SK-N-SH treated with all-trans-retinoic acid at 6 μM for 48 hours (cell line): ENCODE measurements around the gene LNPK.

Experiments used
- ATAC-seq: fragments of 200-7000 bp; cut with Tn5 transposase; 3 replicates; pipeline ENCODE4 v1.9.1; 2020; ENCODE audit warnings: mild to moderate bottlenecking, moderate library complexity
- ARNTL ChIP-seq: fragments of 450-650 bp; formaldehyde crosslinking; IDR thresholded peaks from 2 replicates; pipeline ENCODE4 v1.5.0; 2020; ENCODE audit warnings: low read depth, mild to moderate bottlenecking, moderate library complexity, borderline replicate concordance
- BACH2 ChIP-seq: fragments of 250-450 bp; sonication (Bioruptor Pico); IDR thresholded peaks from 2 replicates; pipeline ENCODE4 v1.9.0; 2021; ENCODE audit warnings: mild to moderate bottlenecking, borderline replicate concordance
- CREB5 ChIP-seq: fragments of 250-450 bp; sonication (Bioruptor Pico); IDR thresholded peaks from 2 replicates; pipeline ENCODE4 v1.5.1; 2020; ENCODE audit warnings: low read depth, mild to moderate bottlenecking, moderate library complexity
- CSDC2 ChIP-seq: fragments of 250-450 bp; sonication (Bioruptor Pico); IDR thresholded peaks from 2 replicates; pipeline ENCODE4 v1.5.0; 2020; ENCODE audit warnings: mild to moderate bottlenecking, moderate library complexity
- CSRNP3 ChIP-seq: fragments of 250-450 bp; sonication (Bioruptor Pico); IDR thresholded peaks from 2 replicates; pipeline ENCODE4 v1.5.1; 2021; ENCODE audit warnings: mild to moderate bottlenecking, moderate library complexity
- ESRRG ChIP-seq: fragments of 250-450 bp; sonication (Bioruptor Pico); IDR thresholded peaks from 2 replicates; pipeline ENCODE4 v1.6.1; 2021; ENCODE audit warnings: mild to moderate bottlenecking
- GLIS3 ChIP-seq: fragments of 250-450 bp; sonication (Bioruptor Pico); IDR thresholded peaks from 2 replicates; pipeline ENCODE4 v1.5.0; 2020; ENCODE audit warnings: mild to moderate bottlenecking, moderate library complexity
- OSR1 ChIP-seq: fragments of 250-450 bp; sonication (Bioruptor Pico); IDR thresholded peaks from 2 replicates; pipeline ENCODE4 v1.8.0; 2022; ENCODE audit warnings: moderate library complexity, mild to moderate bottlenecking, inconsistent platforms
- PATZ1 ChIP-seq: fragments of 250-450 bp; sonication (Bioruptor Pico); IDR thresholded peaks from 2 replicates; pipeline ENCODE4 v1.8.0; 2020; ENCODE audit warnings: mild to moderate bottlenecking, moderate library complexity, borderline replicate concordance
- POU6F1 ChIP-seq: fragments of 250-450 bp; sonication (Bioruptor Pico); IDR thresholded peaks from 2 replicates; pipeline ENCODE4 v1.8.0; 2021; ENCODE audit warnings: low read depth, mild to moderate bottlenecking, moderate library complexity, borderline replicate concordance
- PPARA ChIP-seq: fragments of 250-450 bp; sonication (Bioruptor Pico); IDR thresholded peaks from 2 replicates; pipeline ENCODE4 v1.5.0; 2020; ENCODE audit warnings: mild to moderate bottlenecking, borderline replicate concordance
- RARB ChIP-seq: fragments of 250-450 bp; sonication (Bioruptor Pico); IDR thresholded peaks from 2 replicates; pipeline ENCODE4 v1.8.0; 2021; ENCODE audit warnings: mild to moderate bottlenecking, moderate library complexity
- SNAI2 ChIP-seq: fragments of 250-450 bp; sonication (Bioruptor Pico); IDR thresholded peaks from 2 replicates; pipeline ENCODE4 v1.5.0; 2020; ENCODE audit warnings: mild to moderate bottlenecking, moderate library complexity
- TCF4 ChIP-seq: fragments of 250-450 bp; sonication (Bioruptor Pico); IDR thresholded peaks from 2 replicates; pipeline ENCODE4 v1.8.0; 2021; ENCODE audit warnings: mild to moderate bottlenecking, moderate library complexity, borderline replicate concordance
- TOX ChIP-seq: fragments of 250-450 bp; sonication (Bioruptor Pico); IDR thresholded peaks from 2 replicates; pipeline ENCODE4 v1.8.0; 2021; ENCODE audit warnings: mild to moderate bottlenecking, moderate library complexity, borderline replicate concordance
- TSHZ2 ChIP-seq: fragments of 250-450 bp; sonication (Bioruptor Pico); IDR thresholded peaks from 2 replicates; pipeline ENCODE4 v1.5.0; 2020; ENCODE audit warnings: mild to moderate bottlenecking, moderate library complexity
- ZC3H10 ChIP-seq: fragments of 250-450 bp; sonication (Bioruptor Pico); IDR thresholded peaks from 2 replicates; pipeline ENCODE4 v1.5.1; 2021; ENCODE audit warnings: mild to moderate bottlenecking, moderate library complexity
- ZFP3 ChIP-seq: fragments of 250-450 bp; sonication (Bioruptor Pico); IDR thresholded peaks from 2 replicates; pipeline ENCODE4 v1.5.0; 2020; ENCODE audit warnings: mild to moderate bottlenecking, moderate library complexity
- ZFP30 ChIP-seq: fragments of 450-650 bp; formaldehyde crosslinking; IDR thresholded peaks from 2 replicates; pipeline ENCODE4 v1.5.0; 2022; ENCODE audit warnings: mild to moderate bottlenecking, moderate library complexity
- ZNF565 ChIP-seq: fragments of 450-650 bp; formaldehyde crosslinking; conservative IDR thresholded peaks from 2 replicates; pipeline ENCODE4 v1.5.0; 2020; ENCODE audit warnings: low read depth, mild to moderate bottlenecking, moderate library complexity
- ZNF70 ChIP-seq: fragments of 450-650 bp; formaldehyde crosslinking; IDR thresholded peaks from 2 replicates; pipeline ENCODE4 v1.5.0; 2020; ENCODE audit warnings: mild to moderate bottlenecking, moderate library complexity
- ZNF8 ChIP-seq: fragments of 450-650 bp; formaldehyde crosslinking; IDR thresholded peaks from 2 replicates; pipeline ENCODE4 v1.5.0; 2020; ENCODE audit warnings: mild to moderate bottlenecking, moderate library complexity

The LNPK gene

GRCh38 chr2:175966839-175967238 is 35.2 kb downstream of the LNPK start:
- TF ChIP-seq GLIS3 (CRISPR knock-in tag) (no peak), ZNF565 (CRISPR knock-in tag) (no peak), ARNTL (CRISPR knock-in tag) (no peak), CSRNP3 (CRISPR knock-in tag) (no peak), BACH2 (CRISPR knock-in tag) (no peak), RARB (CRISPR knock-in tag) (no peak), CSDC2 (CRISPR knock-in tag) (no peak), ZFP30 (CRISPR knock-in tag) (no peak), PPARA (CRISPR knock-in tag) (no peak), TSHZ2 (no peak), TCF4 (no peak), ZC3H10 (CRISPR knock-in tag) (no peak)
- ATAC-seq: no peak

GRCh38 chr2:175965773-175966172 is 36.3 kb downstream of the LNPK start:
- no peak for ATAC-seq
- no peak for TF ChIP-seq ZNF565 (CRISPR knock-in tag)
- no peak for TF ChIP-seq ZFP30 (CRISPR knock-in tag)
- TF ChIP-seq ZFP3 (CRISPR knock-in tag): no peak
- no peak for TF ChIP-seq CREB5
- no peak for TF ChIP-seq RARB (CRISPR knock-in tag)
- no peak for TF ChIP-seq GLIS3 (CRISPR knock-in tag)
- TF ChIP-seq ZC3H10 (CRISPR knock-in tag): no peak
- no peak for TF ChIP-seq ZNF8 (CRISPR knock-in tag)
- no peak for TF ChIP-seq POU6F1 (CRISPR knock-in tag)
- no peak for TF ChIP-seq SNAI2 (CRISPR knock-in tag)
- TF ChIP-seq CSRNP3 (CRISPR knock-in tag): no peak
- no peak for TF ChIP-seq ARNTL (CRISPR knock-in tag)
- TF ChIP-seq CSDC2 (CRISPR knock-in tag): no peak
- TF ChIP-seq PATZ1 (CRISPR knock-in tag): no peak
- TF ChIP-seq PPARA (CRISPR knock-in tag): no peak
- TF ChIP-seq TOX (CRISPR knock-in tag): no peak
- TF ChIP-seq ZNF70 (CRISPR knock-in tag): no peak
- TF ChIP-seq BACH2 (CRISPR knock-in tag): no peak
- TF ChIP-seq OSR1 (CRISPR knock-in tag): no peak
- TF ChIP-seq ESRRG (CRISPR knock-in tag): no peak
- TF ChIP-seq, all 23 proteins: peak for 0
